ENCODE measurements around the gene SLC25A45.

The SLC25A45 gene

DNA sequence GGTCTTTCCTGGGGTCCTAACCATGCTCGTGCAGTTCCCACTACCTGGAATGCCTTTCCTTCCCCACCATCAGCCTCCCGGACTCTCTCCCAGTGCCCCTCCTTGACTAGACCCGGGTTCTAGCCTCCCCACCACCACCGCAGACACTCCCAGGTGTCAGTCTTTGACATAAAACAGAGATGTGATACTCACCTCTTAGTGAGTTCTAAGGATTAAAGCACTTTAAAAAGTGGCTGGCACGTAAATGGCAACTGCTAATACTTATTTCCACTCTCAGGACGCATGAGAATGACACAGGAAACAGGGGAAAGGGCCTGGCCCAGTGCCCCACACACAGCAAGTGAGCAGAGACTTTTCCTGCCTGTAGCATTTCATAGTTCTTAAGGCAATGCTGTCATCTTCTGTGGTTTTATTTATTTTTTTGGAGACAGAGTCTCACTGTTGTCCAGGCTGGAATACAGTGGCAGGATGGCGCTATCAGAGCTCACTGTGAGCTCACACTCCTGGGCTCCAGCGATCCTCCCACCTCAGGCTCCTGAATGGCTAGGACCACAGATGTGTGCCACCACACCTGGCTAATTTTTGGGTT lies 1.9 kb upstream of the SLC25A45 start:
- DNase-seq, result no peak

DNA sequence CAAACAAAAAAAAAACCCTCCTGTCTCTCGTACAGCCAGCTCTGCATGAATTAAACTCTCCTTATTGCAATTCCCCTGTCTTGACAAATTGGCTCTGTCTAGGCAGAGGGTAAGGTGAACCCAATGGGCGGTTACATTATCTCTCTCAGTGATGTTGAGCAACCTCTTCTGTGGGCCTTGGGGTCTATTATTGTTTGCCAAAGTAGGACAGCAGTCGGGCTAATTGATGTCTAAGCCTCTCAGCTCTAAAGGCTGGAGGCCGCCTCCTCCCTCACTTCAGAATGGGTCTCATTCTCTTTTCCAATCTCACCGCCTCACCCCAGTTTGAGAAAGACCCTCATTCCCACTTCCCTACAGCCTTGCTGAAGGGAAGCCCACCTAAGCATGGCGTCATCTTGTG lies 1.3 kb upstream of the SLC25A45 start:
- DNase-seq, result no peak

DNA sequence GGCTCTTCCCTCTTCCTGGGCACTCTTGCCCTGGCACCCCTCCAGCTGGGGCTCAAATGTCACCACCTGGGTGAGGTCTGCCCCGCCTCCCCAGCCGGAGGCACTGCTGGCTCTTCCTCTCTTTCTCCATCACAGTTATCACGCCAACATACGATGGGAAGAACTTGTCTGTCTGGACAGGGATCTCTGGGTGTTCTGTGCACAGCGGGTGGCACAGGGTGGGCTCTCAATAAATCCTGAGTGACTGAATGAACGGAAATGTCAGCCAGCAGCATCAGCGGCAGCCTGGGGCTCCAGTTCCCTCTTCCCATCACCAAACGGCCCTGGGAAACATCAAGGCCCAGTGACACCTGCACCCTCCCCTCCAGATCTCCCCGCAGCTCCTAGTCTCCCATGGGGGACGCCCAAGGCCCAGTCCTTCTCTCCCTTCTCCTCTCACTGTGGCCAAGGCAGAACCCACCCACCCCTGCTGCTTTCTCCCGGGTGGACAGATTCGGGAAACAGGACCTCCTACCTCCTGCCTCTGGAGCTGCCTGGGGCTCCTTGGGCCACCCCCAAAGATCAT lies 440 bp upstream of the SLC25A45 start:
- DNase-seq, result no peak

DNA sequence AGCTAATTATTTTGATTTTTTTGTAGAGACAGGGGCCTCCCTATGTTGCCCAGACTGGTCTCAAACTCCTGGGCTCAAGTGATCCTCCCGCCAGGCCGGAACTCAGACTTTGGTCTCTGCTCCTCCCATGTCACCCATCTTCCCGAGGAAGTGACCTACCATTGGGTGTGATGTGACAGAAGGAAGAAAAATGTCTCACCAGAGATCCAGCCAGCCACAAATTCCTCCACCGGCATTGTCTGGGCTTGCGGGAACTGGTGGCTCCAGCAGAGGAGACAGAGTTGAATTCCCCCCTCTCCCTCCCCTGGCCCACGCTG lies 772 bp downstream of the SLC25A45 start:
- no peak for DNase-seq

DNA sequence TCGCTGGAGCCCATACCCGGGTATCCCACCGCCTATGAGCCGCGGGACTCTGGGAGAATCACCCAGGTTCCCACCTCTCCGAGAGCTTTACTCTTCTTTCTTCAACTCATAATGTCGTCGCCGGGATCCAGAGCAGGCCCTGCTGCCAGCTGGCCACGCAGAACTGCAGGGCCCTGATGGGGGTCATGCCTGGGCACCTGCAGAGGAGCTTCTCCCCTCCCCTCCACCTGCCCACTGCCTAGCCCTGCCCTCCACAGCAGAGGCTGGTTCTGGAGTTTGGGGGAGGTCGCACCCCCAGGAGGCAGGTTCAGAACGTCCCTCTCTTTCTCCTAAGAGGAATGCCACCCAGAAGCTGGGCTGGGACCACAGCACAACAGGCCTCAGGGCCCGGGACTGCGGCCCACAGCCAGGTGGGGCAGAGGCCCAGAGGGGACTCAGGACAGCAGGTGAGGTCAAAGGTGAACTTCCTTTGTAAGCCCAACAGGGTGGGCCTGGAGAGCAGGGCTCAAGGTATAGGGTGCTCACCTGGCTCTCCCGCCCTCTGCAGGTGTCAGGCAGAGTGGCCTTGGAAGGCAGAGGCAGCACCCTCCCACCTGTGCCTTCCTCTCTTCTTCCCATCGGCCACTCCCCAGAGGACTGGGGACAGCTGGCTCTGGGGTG lies 1.9 kb downstream of the SLC25A45 start:
- no peak for DNase-seq

DNA sequence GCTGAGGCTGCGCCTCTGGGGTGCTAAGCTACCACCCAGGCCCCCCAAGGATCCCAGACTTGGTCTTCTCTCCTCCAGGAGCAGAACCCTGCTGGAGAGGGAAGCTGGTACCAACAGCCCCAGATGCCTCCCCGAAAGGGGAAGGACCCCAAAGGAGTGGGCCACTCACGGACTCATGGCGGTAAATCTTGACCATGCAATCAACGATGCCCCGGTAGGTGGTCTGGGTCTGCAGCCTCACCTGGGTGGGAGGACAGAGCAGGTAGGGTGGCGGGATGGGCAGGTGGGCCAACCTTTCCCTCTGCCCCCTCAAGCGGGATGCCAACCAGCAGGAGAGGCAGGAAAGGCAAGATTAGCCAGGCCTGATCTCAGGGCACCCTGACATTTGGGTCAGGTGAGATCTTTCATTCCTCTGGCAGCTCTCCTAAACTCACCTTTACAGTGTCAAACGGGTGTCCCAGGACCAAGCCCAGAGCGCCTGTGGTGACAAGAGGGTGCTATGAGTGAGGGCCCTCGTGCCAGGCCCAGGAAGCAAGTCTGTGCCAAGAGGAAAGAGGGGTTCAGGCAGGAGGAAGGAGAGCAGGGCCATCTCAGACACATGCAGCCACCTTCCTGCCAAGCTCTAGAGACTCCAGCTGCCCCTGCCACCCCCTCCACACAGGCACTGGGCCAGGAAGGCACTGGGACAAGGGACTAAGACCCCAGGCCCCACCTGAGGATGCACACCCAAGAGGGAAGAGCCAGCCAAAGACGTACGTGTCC lies 2.6 kb downstream of the SLC25A45 start:
- DNase-seq, result no peak

DNA sequence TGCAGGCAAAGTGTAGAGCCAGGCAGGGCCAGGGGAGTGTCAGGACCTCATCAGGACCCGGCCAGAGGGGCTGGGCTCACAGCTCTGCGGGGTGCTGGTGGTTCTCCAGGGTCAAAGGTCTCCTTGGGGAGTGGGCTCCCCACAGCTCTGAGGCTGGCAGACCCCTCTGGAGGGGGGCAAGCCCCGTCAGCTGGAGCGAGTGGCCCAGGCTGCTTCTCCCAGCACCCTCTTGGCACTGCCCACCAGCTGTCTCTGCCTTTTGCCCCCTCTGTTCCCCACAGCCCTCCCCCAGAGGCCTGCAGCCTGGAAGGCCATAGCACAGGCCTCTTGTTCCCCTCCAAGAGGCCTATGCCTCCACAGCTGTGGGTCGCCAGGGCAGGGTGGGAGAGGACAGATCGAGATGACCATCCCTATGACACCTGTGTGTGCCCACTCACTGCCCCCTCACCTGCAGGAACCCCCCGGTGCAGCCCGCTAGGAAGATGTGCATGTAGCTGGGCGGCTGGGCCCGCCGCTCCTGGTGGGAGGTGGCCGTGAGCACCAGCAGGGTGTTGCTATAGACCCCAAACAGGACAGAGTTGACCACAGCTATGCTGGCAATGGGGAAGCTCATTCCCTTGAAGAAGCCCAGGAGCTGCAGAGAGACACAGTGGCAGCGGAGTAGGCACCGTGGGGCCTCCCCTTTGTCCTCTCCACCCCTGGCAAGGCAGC lies 3.4 kb downstream of the SLC25A45 start:
- no peak for DNase-seq

DNA sequence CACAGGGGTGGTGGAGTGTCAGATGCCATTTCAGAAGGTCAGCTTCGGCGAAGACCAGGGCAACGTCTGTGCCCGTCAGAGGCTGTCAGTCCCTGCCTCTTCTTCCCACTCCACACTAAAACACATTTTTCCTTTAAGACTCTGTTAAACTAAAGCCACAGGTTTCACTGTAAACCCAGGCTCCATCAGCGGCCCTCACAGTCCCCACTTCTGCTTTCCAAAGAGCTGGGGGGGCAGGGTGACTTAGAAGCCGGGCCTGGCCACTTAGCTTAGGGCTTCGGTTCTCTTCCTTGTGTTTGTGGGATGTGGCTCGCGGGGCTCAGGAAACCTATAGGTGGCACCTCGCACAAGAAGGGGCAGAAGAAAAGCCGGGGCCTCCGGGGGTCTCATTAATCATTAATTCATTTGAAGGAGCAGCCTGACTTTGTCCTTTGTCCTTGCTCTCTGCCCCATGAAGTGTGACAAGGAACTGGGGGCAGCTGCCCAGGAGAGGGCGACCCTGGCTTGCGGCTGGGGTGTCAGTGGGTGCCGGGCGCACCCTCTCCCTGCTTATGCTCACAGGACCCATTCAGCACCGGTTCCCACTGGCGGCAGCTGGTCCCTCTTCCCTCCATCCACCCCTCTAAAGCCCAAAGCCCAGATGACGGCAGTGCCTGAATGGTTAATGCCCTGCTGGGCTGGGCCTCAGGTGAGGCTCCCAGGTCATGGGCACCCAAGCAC lies 4.1 kb downstream of the SLC25A45 start:
- no peak for DNase-seq

DNA sequence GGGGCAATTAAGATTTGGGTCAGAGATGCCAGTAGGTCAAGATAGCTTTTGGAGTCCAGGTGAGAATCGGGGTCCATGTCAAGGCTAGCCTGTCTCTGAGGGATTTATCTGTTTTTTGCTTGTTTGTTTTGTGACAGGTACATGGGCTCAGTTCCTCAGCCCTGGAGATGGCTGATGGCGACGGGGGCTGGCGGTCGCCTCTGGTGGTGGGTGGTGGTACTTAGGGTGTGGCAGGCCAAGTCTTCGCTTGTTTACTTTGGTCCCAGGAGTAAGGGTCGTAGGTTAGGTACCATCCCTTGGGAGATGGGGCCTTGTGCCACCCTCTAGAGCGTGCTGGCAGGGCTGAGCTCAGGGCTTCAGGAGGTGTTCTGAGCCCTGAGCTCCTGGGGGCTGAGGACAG lies 4.7 kb downstream of the SLC25A45 start:
- DNase-seq, result no peak

DNA sequence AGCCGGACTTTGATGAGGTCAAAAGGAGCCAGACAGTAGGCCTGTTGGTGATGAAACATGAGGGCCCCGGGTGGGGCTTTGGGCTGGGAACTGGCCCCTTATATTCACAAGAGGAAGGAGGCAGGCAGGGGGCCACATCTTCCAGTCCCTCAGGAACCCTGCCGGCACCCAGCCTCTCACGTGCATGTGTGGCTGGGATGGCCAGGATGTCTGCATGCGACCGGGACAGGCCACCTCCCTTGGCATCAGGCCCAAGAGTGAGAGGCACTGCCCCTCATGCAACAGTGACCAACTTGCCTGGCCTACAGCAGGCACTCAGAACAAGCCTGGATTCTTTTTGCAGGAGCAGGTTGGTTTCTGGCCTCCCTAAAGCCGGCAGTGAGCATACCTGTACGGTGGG lies 5.4 kb downstream of the SLC25A45 start:
- DNase-seq, result no peak

DNA sequence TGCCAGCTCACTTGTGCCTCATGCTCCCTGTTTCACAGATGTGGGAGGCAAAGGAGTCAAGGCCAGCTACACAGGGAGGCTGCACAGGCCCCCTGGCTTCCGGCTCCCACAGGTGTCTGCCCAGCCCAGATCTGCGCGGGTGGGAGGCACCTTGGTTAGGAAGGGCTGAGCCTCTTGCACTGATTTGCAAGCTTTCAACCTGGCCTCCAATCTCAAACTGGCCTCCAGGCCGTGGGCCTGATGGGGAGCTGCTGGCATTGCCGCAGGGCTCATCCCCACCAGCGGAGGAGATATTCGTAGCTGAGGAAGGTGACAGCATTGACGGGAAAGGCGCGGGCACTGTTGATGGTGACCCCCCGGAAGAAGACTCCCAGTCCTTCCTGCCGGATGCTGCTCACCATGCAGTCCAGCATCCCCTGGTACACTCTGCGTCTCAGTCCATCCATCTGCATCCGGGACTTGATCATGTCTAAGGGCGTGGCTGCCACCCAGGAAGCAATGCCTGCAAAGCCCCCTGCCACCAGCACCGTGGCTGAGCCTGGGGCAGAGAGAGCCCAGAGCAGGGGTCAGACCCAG lies 6.2 kb downstream of the SLC25A45 start:
- DNase-seq, result no peak

DNA sequence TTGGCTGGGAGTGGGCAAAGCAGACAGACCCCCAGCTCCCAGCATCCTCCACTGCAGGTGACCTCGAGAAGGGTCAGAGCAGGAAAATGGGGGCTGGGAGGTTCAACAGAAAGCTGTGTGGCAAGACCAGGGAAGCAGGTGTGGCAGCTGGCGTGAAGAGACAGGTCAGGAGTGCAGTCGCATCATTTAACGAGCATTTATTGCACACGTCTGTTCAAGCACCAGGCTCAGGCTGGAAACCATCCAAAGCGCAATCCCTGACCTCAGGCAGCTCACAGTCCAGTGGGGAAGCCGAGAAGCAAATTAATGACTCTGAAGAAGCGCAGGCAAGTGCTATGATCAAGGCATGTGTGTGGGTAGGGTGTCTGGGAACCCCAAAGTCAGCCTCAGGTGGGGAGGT lies 7.4 kb downstream of the SLC25A45 start:
- DNase-seq, result no peak

DNA sequence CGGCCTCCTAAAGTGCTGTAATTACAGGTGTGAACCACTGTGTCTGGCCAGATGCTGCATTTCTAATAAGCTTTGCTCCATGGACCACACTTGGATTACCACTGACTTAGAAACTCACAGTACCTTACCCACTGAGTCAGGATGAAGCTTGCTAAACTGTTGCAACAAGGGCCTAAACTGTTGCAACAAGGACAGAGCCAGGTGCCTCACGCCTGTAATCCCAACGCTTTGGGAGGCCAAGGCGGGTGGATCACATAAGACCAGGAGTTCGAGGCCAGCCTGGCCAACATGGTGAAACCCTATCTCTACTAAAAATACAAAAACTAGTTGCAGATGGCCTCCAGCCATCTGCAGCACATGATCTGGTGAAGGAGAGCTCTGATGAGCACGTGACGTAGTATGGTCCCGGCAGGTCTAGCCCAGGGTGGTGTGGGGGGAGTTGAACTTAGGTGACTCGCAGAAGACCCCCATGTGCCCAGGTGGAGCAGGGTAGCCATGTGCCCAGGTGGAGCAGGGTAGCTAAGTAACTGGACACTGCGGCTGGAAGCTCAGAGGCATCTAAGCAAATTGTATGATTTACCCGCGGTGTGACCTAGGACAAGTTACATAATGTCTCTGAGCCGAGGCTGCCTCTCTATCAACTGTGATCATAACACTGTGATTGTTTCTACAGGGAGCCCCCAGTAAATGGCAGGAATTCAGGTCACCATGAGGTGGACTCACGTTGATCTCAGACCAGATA lies 8.4 kb downstream of the SLC25A45 start:
- DNase-seq, result no peak

DNA sequence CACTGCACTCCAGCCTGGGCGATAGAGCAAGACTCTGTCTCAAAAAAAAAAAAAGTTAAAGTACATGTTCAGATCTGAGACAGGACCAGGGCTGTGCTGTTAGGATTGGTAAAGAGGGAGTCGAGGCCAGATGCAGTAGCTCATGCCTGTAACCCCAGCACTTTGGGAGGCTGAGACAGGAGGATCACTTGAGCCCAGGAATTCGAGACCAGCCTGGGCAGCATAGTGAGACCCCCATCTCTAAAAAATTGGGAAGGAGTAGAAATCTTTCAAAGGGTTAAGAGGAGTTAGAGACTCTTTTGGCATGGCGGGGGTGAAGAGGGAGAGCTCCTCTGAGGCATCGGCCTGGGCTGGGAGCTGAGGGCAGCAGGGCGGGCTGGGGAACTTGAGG lies 11.8 kb downstream of the SLC25A45 start:
- no peak for DNase-seq

DNA sequence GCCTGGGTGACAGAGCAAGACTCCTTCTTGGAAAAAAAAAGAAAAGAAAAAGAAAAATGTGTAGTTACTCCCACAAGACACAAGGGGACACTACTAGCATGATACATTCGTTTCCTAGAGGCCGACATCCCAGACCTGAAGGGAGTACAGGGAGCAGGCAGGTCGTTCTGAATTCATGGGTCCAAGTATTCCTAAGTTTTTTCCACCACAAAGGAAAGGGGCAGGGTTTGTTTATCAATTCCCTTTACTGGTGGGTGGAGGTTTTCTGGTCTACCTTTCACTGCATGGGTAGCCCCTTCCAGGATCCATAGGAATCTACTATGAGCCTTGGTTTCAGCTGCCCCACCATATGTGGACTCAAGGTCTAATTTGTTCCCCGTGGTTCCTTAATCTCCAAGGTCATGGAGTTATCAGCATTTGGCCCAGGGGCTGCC lies 16.1 kb downstream of the SLC25A45 start:
- no peak for DNase-seq

DNA sequence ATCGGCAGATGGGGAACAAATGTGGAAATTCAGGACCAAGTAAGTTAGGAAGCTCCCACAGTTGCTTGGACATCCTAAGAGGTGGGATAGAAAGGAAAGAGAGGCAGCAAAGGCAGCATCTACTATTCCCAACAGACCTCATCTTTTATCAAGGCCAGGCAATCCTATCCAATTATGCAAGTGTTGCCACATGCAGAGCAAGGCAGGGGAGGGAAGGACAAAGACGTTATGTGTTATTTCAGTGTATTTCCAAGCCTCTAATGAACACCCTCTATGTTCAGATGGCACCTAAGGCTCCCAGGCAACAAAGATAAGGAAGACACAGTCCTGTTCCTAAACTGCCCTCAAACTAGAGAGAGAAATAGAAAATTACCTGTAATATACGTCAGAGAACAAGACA lies 18.7 kb downstream of the SLC25A45 start:
- DNase-seq, result no peak

DNA sequence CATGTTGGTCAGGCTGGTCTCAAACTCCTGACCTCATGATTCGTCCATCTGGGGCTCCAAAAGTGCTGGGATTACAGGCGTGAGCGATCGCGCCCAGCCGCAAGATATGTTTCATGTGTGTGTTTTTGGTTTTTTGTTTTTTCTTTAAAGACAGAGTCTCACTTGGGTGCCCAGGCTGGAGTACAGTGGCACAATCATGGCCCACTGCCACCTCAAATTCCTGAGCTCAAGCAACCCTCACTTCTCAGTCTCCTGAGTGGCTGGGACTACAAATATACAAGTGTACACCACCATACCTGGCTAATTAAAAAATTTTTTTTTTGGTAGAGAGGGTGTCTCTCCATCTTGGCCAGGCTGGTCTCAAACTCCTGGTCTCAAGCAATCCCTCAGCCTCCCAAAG lies 19.5 kb downstream of the SLC25A45 start:
- DNase-seq, result no peak

DNA sequence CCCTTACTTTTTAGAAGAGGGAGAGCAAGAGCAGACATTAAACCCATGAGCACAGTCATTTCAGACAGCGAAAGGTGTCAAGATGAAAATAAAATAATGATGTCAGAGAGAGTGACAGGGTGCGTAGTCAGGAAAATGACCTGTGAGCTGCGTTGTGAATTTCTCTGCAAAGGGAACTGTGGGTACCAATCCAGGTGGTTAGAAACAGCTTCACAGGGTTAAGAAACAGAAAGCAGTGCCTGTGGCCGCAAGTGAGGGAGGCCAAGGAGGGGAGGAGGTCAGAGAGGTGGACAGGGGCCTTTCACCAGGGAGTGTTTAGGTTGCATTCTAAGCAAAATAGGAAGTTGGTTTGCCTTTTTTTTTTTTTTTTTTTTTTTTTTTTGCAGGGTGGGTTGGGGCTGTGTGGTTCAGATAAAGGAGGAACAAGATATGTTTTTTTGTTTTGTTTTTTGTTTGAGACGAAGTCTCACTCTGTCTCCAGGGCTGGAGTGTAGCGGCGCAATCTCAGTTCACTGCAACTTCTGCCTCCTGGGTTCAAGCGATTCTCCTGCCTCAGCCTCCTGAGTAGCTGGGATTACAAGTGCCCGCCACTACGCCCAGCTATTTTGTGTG lies 20.0 kb downstream of the SLC25A45 start:
- DNase-seq, result no peak

DNA sequence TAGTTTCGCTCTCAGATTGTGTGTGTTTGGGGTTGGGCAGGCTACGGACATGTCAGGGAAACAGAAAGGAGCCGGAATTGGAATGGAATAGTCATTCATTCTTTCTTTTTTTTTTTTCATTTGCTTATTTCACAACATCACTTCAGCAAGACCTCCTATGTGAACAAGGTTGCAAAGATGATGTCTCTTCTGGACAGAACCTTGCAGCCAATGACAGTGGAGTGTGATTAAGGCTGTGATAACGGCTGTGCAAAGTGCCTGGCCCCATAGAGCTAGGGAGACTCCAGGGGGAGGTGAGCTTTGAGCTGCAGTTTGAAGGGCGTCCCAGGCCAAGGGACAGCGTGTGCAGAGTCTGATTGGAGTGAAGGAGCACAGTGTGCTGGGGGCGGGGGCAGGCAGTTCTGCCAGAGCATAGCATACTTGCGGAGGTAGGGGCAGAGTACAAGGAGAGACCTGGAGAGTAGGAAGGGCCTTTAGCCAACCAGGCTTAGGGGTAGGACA lies 24.5 kb downstream of the SLC25A45 start:
- DNase-seq, result no peak

DNA sequence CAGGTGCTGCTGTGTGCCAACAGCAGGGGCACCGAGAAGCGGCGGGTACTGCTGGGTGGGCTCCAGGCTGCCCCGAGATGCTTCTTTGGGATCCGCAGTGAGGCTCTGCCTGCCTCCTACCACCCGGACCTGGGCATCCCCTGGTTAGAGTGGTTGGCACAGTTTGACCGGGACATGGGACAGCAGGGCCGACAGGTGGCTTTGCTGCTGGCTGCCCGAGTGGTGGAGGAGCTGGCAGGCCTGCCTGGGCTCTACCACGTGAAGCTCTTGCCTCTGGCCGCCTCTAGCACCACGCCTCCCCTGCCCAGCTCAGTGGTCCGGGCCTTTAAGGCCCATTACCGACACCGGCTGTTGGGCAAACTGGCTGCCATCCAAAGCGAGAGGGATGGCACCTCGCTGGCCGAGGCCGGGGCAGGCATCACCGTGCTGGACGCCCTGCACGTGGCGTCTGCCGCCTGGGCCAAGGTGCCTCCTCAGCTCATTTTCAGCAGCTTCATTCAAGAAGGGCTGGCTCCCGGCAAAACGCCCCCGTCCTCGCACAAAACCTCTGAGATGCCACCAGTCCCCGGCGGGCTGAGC lies 26.0 kb downstream of the SLC25A45 start:
- no peak for DNase-seq
